WTC11 (cell line): Measurements from ENCODE around the gene FAM174B. TPM values are rescaled to one million over a fixed set of nuclear protein-coding genes. Genes with fewer than 3 reads are reported as not detected.
A peak's percentile ranks its signal among the peaks of the same experiment; 100 is the strongest.

ENCODE experiments used
- ATAC-seq: fragments of 200-7000 bp; cut with Tn5 transposase; 2 replicates; pipeline ENCODE4 v1.10.0; 2021; ENCODE audit warnings: mild to moderate bottlenecking, moderate library complexity
- CTCF ChIA-PET: fragments of 300-600 bp; sonication (Branson Sonifier 250); formaldehyde crosslinking; loops from one replicate; lab custom pipeline; 2021; ENCODE audit warnings: antibody characterized with exemption; lab: Charles Lee
- POLR2A ChIA-PET: fragments of 350-600 bp; sonication (Branson Sonifier 250); formaldehyde crosslinking; loops from one replicate; lab custom pipeline; 2021; ENCODE audit warnings: antibody characterized with exemption; lab: Charles Lee
- DNase-seq: peaks from one replicate; pipeline ENCODE4 v3.0.0; 2021; ENCODE audit warnings: low spot score
- H3K27ac Mint-ChIP-seq: 2 replicates; pipeline ENCODE4 v1.8.0; 2021; ENCODE audit warnings: mixed read lengths
- H3K27me3 Mint-ChIP-seq: 2 replicates; pipeline ENCODE4 v1.8.0; 2021; ENCODE audit warnings: low read depth, mild to moderate bottlenecking, moderate library complexity, mixed read lengths
- H3K36me3 Mint-ChIP-seq: 2 replicates; pipeline ENCODE4 v1.8.0; 2021; ENCODE audit warnings: mixed read lengths
- H3K4me1 Mint-ChIP-seq: 2 replicates; pipeline ENCODE4 v1.8.0; 2022; ENCODE audit warnings: mixed read lengths
- H3K4me3 Mint-ChIP-seq: 2 replicates; pipeline ENCODE4 v1.8.0; 2021; ENCODE audit warnings: mild to moderate bottlenecking, moderate library complexity, mixed read lengths
- H3K9me3 Mint-ChIP-seq: 2 replicates; pipeline ENCODE4 v1.8.0; 2021; ENCODE audit warnings: mixed read lengths
- AR ChIP-seq: fragments of 250-450 bp; sonication (Bioruptor Pico); IDR thresholded peaks from 2 replicates; pipeline ENCODE4 v1.9.0; 2021; ENCODE audit warnings: mild to moderate bottlenecking
- E2F4 ChIP-seq: sonication (generic); formaldehyde crosslinking; IDR thresholded peaks from 2 replicates; pipeline ENCODE4 v1.8.1; 2022; ENCODE audit warnings: low read depth, mild to moderate bottlenecking, moderate library complexity, missing genetic modification reagents, borderline replicate concordance
- ELF4 ChIP-seq: sonication (generic); formaldehyde crosslinking; IDR thresholded peaks from 2 replicates; pipeline ENCODE4 v1.8.1; 2022; ENCODE audit warnings: low read depth, mild to moderate bottlenecking, moderate library complexity, missing genetic modification reagents
- ERG ChIP-seq: fragments of 250-450 bp; sonication (Bioruptor Pico); IDR thresholded peaks from 2 replicates; pipeline ENCODE4 v1.8.0; 2021; ENCODE audit warnings: mild to moderate bottlenecking
- ESRRA ChIP-seq: sonication (generic); formaldehyde crosslinking; IDR thresholded peaks from 2 replicates; pipeline ENCODE4 v1.8.1; 2022; ENCODE audit warnings: mild to moderate bottlenecking, missing genetic modification reagents, borderline replicate concordance
- FOXJ3 ChIP-seq: sonication (generic); formaldehyde crosslinking; IDR thresholded peaks from 2 replicates; pipeline ENCODE4 v1.9.0; 2021; ENCODE audit warnings: missing genetic modification reagents, mild to moderate bottlenecking, borderline replicate concordance
- GABPB1 ChIP-seq: sonication (generic); formaldehyde crosslinking; IDR thresholded peaks from 2 replicates; pipeline ENCODE4 v1.8.1; 2023; ENCODE audit warnings: mild to moderate bottlenecking, missing genetic modification reagents
- HMGA2 ChIP-seq: fragments of 250-450 bp; sonication (Bioruptor Pico); IDR thresholded peaks from 2 replicates; pipeline ENCODE4 v1.4.0; 2021; ENCODE audit warnings: mild to moderate bottlenecking, moderate library complexity
- IRF1 ChIP-seq: sonication (generic); formaldehyde crosslinking; IDR thresholded peaks from 2 replicates; pipeline ENCODE4 v1.8.0; 2023; ENCODE audit warnings: missing genetic modification reagents
- JUN ChIP-seq: sonication (generic); formaldehyde crosslinking; IDR thresholded peaks from 2 replicates; pipeline ENCODE4 v1.8.0; 2023; ENCODE audit warnings: mild to moderate bottlenecking, missing genetic modification reagents
- KAT7 ChIP-seq: sonication (generic); formaldehyde crosslinking; IDR thresholded peaks from 2 replicates; pipeline ENCODE4 v1.8.1; 2023; ENCODE audit warnings: missing genetic modification reagents, mild to moderate bottlenecking, borderline replicate concordance
- MAX ChIP-seq: sonication (generic); formaldehyde crosslinking; IDR thresholded peaks from 2 replicates; pipeline ENCODE4 v1.8.0; 2022; ENCODE audit warnings: mild to moderate bottlenecking, missing genetic modification reagents
- MYBL2 ChIP-seq: sonication (generic); formaldehyde crosslinking; IDR thresholded peaks from 2 replicates; pipeline ENCODE4 v1.8.1; 2023; ENCODE audit warnings: mild to moderate bottlenecking, moderate library complexity, missing genetic modification reagents
- NFYB ChIP-seq: sonication (generic); formaldehyde crosslinking; conservative IDR thresholded peaks from 2 replicates; pipeline ENCODE4 v1.8.0; 2022; ENCODE audit warnings: low read depth, missing genetic modification reagents
- NR1H2 ChIP-seq: sonication (generic); formaldehyde crosslinking; IDR thresholded peaks from 2 replicates; pipeline ENCODE4 v1.9.0; 2021; ENCODE audit warnings: mild to moderate bottlenecking, moderate library complexity, missing genetic modification reagents
- OVOL2 ChIP-seq: fragments of 250-450 bp; sonication (Bioruptor Pico); IDR thresholded peaks from 2 replicates; pipeline ENCODE4 v1.9.0; 2021; ENCODE audit warnings: mild to moderate bottlenecking, borderline replicate concordance
- RORB ChIP-seq: fragments of 250-450 bp; sonication (Bioruptor Pico); IDR thresholded peaks from 2 replicates; pipeline ENCODE4 v1.9.0; 2021; ENCODE audit warnings: mild to moderate bottlenecking
- TEAD4 ChIP-seq: sonication (generic); formaldehyde crosslinking; IDR thresholded peaks from 2 replicates; pipeline ENCODE4 v1.8.0; 2022; ENCODE audit warnings: mild to moderate bottlenecking, missing genetic modification reagents
- TP53 ChIP-seq: sonication (generic); formaldehyde crosslinking; IDR thresholded peaks from 2 replicates; pipeline ENCODE4 v1.8.1; 2023; ENCODE audit warnings: mild to moderate bottlenecking, missing genetic modification reagents
- USF1 ChIP-seq: sonication (generic); formaldehyde crosslinking; IDR thresholded peaks from 2 replicates; pipeline ENCODE4 v1.8.0; 2022; ENCODE audit warnings: mild to moderate bottlenecking, missing genetic modification reagents
- ZNF317 ChIP-seq: sonication (generic); formaldehyde crosslinking; IDR thresholded peaks from 2 replicates; pipeline ENCODE4 v1.8.1; 2023; ENCODE audit warnings: low read depth, mild to moderate bottlenecking, moderate library complexity, missing genetic modification reagents, borderline replicate concordance
- ZNF396 ChIP-seq: fragments of 250-450 bp; sonication (Bioruptor Pico); IDR thresholded peaks from 2 replicates; pipeline ENCODE4 v1.8.0; 2021; ENCODE audit warnings: mild to moderate bottlenecking, moderate library complexity, borderline replicate concordance
- total RNA-seq: library from RNA; stranded (reverse); gene quantifications from 3 replicates; pipeline ENCODE4 v1.2.3, GENCODE V29; 2021
- TF ChIP-seq, protein P1 (sequence below): sonication (generic); formaldehyde crosslinking; IDR thresholded peaks from 2 replicates; pipeline ENCODE4 v1.8.0; 2022; ENCODE audit warnings: mild to moderate bottlenecking, missing genetic modification reagents
- TF ChIP-seq, protein P2 (sequence below): fragments of 250-450 bp; sonication (Bioruptor Pico); IDR thresholded peaks from 2 replicates; pipeline ENCODE4 v1.9.0; 2021; ENCODE audit warnings: moderate library complexity, mild to moderate bottlenecking, inconsistent platforms, borderline replicate concordance
- TF ChIP-seq, protein P3 (sequence below): sonication (generic); formaldehyde crosslinking; IDR thresholded peaks from 2 replicates; pipeline ENCODE4 v1.8.0; 2022; ENCODE audit warnings: mild to moderate bottlenecking, missing genetic modification reagents

FAM174B gene
- total RNA-seq, 1 experiment from 2014 or later = 22.1 TPM

DNA sequence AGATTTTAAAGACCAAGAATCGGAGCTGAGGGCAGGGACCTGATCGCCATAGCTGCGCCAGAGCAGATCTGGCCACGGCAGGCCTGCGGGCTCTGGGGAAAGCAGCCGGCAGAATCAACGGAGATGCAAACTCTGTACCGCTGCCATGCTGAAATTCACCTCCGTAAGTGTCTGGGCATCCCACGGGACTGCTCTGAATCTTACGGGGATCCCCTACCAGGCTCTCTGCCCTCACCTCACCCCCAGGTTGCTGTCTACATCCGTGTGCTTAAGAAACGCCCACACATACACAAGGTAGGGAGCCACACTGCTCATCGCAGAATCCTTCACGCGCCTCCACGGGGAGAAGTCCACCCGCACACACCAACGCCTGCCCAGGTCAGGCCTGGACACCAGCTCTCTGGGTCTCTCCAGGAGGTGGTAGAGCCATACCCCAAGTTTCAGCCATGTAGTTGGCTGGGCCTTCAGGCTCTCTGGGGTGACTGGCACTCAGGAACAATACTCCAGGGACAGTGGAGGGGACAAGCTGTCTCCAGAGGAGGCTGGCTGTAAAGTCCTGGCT is 33.5 kb downstream of the FAM174B start:
- H3K9me3 Mint-ChIP-seq = no peaks in the 10 kb centered on the region
- ChIA-PET POLR2A (no interaction called here), CTCF (interaction anchor here (1.4 kb wide), 1 partner anchor 93 kb away, joined by 4 read pairs; no protein-coding TSS in a partner anchor)
- no peak overlapping the region for H3K4me3 Mint-ChIP-seq
- peak overlapping the region; percentile 38; the same call in 1 of the 2 replicates for H3K27ac Mint-ChIP-seq
- no peak for DNase-seq
- H3K4me1 Mint-ChIP-seq = peaks cover 24% of the 10 kb centered on the region
- no peak for ATAC-seq
- no peaks in the 10 kb centered on the region; the same call in 1 of the 2 replicates for H3K36me3 Mint-ChIP-seq
- H3K27me3 Mint-ChIP-seq = no peaks in the 10 kb centered on the region
- TF ChIP-seq AR (CRISPR knock-in tag) (no peak), USF1 (no peak), FOXJ3 (no peak), GABPB1 (CRISPR knock-in tag) (no peak), ELF4 (CRISPR knock-in tag) (no peak), IRF1 (CRISPR knock-in tag) (no peak), MYBL2 (CRISPR knock-in tag) (no peak), RORB (CRISPR knock-in tag) (no peak), TP53 (CRISPR knock-in tag) (no peak), MAX (CRISPR knock-in tag) (no peak)
- TF ChIP-seq, protein P1, sequence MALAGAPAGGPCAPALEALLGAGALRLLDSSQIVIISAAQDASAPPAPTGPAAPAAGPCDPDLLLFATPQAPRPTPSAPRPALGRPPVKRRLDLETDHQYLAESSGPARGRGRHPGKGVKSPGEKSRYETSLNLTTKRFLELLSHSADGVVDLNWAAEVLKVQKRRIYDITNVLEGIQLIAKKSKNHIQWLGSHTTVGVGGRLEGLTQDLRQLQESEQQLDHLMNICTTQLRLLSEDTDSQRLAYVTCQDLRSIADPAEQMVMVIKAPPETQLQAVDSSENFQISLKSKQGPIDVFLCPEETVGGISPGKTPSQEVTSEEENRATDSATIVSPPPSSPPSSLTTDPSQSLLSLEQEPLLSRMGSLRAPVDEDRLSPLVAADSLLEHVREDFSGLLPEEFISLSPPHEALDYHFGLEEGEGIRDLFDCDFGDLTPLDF (CRISPR knock-in tag) = no peak
- TF ChIP-seq, protein P2, sequence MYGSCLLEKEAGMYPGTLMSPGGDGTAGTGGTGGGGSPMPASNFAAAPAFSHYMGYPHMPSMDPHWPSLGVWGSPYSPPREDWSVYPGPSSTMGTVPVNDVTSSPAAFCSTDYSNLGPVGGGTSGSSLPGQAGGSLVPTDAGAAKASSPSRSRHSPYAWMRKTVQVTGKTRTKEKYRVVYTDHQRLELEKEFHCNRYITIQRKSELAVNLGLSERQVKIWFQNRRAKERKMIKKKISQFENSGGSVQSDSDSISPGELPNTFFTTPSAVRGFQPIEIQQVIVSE (CRISPR knock-in tag) = no peak

DNA sequence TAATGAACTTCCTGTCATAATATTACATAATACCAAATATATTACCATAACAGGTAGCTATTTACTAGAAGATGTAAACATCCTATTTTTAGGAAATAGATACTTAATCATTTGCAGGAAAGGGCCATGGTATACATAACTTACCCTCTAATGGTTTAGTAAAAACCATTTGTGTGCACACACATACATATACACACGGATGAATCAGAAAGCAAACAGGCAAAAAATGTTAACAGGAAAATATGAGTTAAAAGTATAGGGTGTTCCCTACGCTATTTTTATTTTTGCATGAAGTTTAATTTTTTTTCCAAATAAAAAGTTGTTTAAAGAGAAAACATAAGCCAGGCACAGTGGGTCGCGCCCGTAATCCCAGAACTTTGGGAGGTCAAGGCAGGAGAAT is 34.6 kb downstream of the FAM174B start:
- no peak for ATAC-seq
- ChIA-PET POLR2A (interaction anchor here (0.7 kb wide), 1 partner anchor 1253 kb away, joined by 7 read pairs; no protein-coding TSS in a partner anchor), CTCF (interaction anchor here (1.4 to 1.5 kb wide), 2 partner anchors 8 to 94 kb away, joined by 3 to 4 read pairs; no protein-coding TSS in a partner anchor)
- H3K4me1 Mint-ChIP-seq = peaks cover 32% of the 10 kb centered on the region
- no peaks in the 10 kb centered on the region; the same call in 1 of the 2 replicates for H3K36me3 Mint-ChIP-seq
- no peak for DNase-seq
- H3K27me3 Mint-ChIP-seq = no peaks in the 10 kb centered on the region
- H3K4me3 Mint-ChIP-seq = no peak overlapping the region
- H3K27ac Mint-ChIP-seq = no peak overlapping the region
- H3K9me3 Mint-ChIP-seq = no peaks in the 10 kb centered on the region
- TF ChIP-seq NR1H2 = no peak
- no peak for TF ChIP-seq ESRRA (CRISPR knock-in tag)
- TF ChIP-seq TEAD4 (CRISPR knock-in tag) = no peak
- no peak for TF ChIP-seq NFYB (CRISPR knock-in tag)
- TF ChIP-seq JUN (CRISPR knock-in tag) = no peak
- TF ChIP-seq, protein P3, sequence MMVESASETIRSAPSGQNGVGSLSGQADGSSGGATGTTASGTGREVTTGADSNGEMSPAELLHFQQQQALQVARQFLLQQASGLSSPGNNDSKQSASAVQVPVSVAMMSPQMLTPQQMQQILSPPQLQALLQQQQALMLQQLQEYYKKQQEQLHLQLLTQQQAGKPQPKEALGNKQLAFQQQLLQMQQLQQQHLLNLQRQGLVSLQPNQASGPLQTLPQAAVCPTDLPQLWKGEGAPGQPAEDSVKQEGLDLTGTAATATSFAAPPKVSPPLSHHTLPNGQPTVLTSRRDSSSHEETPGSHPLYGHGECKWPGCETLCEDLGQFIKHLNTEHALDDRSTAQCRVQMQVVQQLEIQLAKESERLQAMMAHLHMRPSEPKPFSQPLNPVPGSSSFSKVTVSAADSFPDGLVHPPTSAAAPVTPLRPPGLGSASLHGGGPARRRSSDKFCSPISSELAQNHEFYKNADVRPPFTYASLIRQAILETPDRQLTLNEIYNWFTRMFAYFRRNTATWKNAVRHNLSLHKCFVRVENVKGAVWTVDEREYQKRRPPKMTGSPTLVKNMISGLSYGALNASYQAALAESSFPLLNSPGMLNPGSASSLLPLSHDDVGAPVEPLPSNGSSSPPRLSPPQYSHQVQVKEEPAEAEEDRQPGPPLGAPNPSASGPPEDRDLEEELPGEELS (CRISPR knock-in tag) = no peak
- no peak for TF ChIP-seq KAT7 (CRISPR knock-in tag)
- no peak for TF ChIP-seq OVOL2 (CRISPR knock-in tag)
- no peak for TF ChIP-seq E2F4
- TF ChIP-seq HMGA2 = no peak
- TF ChIP-seq ERG = no peak
- TF ChIP-seq ZNF317 (CRISPR knock-in tag) = no peak
- TF ChIP-seq ZNF396 (CRISPR knock-in tag) = no peak
